GM18505 (cell line): ENCODE measurements around the gene NCBP3.
"Not testable (repeated sequence)": the region's sequence is repeated elsewhere in the genome, so short reads cannot be mapped to it uniquely, and the experiment has no call there.

Experiments
- ATAC-seq: cut with Tn5 transposase; IDR thresholded peaks from one replicate; pipeline ENCODE4 v1.9.1; 2021; ENCODE audit not compliant: unreplicated experiment
- POLR2A ChIP-seq: IDR thresholded peaks from 4 replicates; pipeline ENCODE4 v1.6.1; 2011; ENCODE audit warnings: borderline replicate concordance; ENCODE audit not compliant: insufficient read depth, insufficient read length; ENCODE audit errors: extremely low read depth

NCBP3 gene

DNA sequence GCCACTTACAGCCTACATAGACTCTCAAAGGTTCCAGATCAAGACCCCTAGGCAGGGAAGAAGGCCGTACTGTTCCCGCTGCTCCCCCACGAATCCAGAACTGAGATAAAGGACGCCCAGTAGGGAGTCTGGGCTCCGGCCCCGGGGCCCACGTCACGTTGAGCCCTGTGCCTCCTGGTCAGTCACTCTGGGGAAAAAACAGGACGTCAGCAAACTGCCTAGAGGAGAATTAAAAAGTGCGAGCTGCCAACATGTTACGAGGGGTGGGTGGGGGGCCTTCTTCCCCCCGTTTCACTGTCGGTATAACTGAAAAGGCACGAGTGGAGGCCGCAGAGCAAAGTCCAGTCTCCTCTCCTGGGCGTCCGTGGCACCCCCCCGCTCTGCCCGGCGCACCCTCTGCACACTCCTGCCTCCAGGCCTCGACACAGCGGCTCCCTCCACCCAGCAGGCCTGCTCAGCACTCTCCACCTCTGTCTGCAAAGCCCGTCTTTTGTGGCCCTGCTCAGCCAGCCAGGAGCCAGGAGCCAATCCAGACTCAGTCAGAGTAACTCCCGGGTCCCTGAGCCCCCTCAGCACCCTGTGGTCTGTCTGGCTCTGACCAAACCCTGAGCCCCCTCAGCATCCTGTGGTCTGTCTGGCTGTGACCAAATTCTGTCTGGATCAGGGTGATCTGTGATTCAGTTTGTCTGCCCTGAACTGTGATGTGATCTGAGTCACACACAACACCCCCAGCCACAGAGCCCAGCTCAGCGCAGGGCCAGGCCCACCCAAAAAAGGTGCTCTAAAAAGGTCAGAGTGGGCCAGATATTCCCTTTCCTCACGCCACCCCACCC is 51.3 kb downstream of the NCBP3 start:
- ATAC-seq = no peak
- no peak for TF ChIP-seq POLR2A

DNA sequence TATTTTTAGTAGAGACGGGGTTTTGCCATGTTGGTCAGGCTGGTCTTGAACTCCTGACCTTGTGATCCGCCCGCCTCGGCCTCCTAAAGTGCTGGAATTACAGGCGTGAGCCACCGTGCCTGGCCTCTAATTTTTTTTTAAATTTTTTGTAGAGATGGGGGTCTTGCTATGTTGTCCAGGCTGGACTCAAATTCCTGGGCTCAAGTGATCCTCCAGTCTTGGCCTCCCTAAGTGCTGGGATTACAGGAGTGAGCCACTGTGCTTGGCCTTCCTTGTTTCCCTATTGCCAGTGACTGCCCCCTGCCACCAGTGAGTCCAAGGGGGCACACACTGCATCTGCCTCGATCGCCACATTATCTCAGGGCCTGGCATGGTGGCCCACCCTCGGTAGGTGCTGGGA is 51.9 kb downstream of the NCBP3 start:
- not testable (repeated sequence) for ATAC-seq

DNA sequence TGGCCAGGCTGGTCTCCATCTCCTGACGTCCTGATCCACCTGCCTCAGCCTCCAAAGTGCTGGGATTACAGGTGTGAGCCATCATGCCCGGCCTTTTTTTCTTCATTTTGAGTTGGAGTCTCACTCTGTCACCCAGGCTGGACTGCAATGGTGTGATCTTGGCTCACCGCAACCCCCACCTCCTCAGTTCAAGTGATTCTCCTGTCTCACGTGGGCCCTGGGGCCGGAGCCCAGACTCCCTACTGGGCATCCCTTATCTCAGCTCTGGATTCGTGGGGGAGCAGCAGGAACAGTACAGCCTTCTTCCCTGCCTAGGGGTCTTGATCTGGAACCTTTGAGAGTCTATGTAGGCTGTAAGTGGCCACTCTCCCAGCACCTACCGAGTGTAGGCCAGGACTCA is 52.8 kb downstream of the NCBP3 start:
- not testable (repeated sequence) for ATAC-seq

DNA sequence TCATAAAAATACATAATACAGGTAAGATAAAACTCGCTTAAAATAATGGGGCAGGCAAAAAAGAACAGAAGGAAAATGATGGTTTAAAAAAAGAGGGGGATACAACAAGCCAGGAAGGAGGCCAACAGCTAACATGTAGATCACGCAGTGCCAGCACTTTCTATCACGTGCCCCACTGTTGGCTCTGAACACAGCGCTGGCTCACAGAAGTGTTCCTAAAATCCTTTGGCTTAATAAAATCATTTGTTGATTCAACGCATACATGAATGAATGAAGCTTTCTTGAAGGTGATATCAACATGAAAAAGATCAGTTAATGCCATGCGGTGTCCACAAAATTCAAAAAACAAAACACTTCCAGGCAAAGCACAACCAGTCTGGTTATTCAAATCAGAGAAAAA is 53.6 kb downstream of the NCBP3 start:
- no peak for ATAC-seq
- TF ChIP-seq POLR2A = no peak

DNA sequence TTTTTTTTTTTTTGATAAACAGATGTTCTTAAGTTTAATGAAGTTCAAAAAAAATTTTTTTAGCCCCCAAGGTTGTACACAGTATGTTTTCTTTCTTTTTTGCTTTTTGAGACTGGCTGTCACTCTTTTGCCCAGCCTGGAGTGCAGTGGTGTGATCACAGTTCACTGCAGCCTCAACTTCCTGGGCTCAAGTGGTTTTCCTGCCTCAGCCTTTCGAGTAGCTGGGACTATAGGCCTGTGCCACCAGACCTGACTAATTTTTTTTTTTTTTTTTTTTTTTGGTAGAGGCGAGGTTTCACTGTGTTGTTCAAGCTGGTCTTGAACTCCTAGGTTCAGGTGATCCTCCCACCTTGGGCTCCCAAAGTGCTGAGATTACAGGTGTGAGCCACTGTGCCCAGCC is 57.8 kb downstream of the NCBP3 start:
- no peak for TF ChIP-seq POLR2A
- no peak for ATAC-seq

DNA sequence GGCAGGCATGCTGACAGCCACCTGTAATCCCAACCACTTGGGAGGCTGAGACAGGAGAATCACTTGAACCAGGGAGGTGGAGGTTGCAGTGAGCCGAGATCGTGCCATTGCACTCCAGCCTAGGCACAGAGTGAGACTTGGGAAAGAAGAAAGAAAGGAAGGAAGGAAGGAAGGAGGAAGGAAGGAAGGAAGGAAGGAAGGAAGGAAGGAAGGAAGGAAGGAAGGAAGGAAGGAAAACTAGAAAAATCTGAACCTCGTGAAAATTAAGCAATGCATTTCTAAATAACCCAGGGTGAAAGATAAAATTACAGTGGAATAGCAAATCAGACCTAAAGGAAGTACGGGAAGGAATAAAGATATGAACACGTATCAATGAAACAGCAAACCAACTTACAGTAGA is 60.7 kb downstream of the NCBP3 start:
- not testable (repeated sequence) for ATAC-seq

DNA sequence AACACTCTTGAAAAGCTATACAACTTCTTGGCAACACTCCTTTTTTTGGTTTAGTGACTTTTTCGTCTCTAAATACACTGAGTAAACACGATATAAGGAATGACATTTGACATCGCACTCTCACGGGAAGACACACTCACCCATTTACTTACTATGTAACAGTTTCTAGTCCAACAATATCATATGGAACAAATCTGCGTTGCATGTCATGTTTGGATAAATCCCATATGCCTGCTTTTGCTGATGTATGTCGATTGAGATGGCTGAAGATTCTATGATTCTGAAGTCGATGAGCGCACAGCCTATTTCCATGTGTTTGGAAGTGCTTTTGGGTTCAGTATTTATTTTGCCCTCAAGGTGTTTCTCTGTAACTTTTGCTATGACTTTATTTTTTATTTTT is 63.3 kb downstream of the NCBP3 start:
- TF ChIP-seq POLR2A = no peak
- ATAC-seq = no peak

DNA sequence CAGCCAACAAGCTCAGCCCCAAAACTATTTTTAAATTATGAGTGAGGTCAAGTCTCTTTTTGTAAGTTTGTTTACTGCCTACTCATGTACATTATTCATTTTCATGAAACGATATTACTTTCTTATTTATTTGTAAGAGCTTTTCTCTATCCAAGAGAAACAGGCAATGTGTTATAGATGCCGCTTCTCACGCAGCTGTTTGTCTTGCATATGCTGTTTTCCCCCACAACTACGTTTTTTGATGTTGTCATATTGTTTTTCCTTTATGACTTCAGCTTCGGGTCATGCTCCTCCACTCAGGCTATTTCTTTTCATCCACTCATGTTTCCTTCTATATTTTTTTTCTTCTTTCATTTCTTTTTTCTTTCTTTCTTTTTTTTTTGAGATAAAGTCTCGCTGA is 65.1 kb downstream of the NCBP3 start:
- no peak for ATAC-seq
- no peak for TF ChIP-seq POLR2A

DNA sequence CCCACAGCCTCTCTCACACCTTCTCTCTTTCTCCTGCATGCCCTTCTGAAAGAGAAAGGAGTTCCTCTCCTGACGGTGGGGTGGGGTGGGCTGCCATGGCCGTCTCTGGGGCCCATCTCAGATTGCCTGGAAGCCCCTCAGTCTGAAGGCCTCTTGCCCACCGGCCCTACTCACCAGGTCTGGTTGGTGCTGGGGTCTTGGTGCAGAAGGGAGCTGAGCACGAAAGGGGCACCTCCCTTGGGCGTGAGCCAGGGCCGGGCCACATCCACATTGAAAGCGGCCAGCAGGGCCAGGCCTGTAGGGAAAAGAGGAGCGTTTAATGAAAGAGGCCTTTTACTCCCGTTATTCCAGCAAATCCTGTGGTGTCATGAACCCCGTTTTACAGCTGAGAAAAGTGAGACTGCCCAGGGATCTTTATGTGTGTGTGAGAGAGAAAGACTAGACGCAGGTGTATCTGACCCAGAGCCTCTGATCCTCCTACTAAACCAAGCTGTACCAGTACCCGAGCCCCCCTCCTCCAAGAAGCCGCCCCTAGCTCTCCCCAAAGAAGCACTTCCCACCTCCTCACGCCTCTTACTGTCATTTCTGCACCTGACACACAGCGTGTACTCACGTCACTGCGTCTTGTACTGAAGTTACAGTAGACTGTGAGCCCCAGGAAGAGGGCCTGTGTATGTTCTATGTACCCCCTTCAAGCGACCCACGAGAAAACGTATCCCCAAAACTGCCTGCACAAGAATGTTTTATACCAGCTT is 68.5 kb downstream of the NCBP3 start:
- no peak for TF ChIP-seq POLR2A
- ATAC-seq = no peak

DNA sequence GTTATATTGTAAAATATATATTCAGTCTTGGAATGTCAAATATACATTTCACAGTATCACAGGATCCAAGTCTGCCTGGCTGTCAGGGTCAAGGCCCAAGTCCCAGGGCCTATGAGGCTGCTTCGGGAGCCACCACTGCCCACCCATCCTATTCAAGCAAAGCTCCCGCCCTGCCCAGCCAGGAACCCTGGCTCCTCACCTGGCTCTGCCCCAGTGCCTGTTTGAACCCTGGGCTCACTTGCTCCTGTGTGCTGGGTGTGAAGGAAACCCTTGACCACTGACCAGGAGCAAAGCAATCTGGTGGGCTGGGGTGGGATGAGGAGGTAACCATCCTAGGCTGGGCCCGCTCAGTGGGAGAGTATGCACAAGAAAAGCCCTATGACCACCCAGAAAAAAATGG is 72.1 kb downstream of the NCBP3 start:
- no peak for ATAC-seq
- TF ChIP-seq POLR2A = no peak

DNA sequence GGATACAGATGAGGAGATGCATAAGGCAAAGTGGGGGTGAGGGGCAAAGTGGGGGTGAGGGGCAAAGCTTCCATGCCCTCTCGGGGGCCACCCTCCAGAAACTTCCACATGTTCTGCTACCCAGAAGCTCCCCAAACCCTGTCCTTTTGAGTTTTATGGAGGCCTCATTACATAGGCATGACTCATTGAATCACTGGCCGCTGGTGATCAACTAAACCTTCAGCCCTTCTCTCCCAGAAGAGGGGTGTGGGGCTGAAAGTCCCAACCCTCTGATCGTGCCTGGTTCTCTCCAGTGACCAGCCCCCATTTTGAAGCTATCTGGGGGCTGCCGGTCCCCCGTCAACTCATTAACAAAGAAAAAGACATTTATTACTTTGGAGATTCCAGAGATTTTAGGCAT is 72.5 kb downstream of the NCBP3 start:
- TF ChIP-seq POLR2A = no peak
- ATAC-seq = no peak

DNA sequence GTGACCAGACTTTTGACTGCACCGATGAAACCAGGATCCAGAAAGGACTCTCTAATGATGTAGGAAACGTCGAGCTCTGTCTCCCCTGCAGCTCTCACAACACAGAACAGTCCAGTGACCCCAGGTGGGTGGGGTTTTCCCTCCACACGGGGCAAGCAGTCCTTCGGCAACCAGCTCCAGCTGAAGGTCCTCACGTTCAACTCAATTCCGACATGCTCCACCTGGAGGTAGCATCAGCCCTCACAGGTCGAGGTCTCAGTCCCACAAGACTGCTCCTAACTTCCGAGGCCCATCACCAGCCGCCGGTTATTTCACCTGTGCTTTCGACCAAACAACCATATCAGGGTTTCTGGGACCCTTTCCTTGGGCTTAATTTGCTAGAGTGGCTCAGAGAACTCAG is 73.3 kb downstream of the NCBP3 start:
- no peak for ATAC-seq
- TF ChIP-seq POLR2A = no peak

DNA sequence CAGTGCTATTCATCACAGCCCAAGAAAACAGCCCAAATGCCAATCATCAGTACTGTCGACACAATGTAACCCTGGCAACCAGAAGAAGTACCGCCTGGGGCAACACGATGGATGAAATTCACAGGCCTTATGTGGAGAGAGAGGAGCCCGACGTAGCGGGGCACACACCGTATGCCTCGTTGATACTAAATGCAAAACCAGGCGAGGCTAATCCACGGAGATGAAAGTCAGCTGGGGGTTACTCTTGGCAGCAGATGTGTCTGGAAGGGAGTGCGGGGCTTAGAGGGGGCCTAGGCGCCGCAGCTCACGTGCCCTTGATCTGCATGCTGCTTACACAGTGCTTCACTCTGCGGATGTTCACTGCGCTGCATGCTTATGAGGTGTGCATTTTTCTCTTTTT is 74.9 kb downstream of the NCBP3 start:
- ATAC-seq = no peak
- no peak for TF ChIP-seq POLR2A

DNA sequence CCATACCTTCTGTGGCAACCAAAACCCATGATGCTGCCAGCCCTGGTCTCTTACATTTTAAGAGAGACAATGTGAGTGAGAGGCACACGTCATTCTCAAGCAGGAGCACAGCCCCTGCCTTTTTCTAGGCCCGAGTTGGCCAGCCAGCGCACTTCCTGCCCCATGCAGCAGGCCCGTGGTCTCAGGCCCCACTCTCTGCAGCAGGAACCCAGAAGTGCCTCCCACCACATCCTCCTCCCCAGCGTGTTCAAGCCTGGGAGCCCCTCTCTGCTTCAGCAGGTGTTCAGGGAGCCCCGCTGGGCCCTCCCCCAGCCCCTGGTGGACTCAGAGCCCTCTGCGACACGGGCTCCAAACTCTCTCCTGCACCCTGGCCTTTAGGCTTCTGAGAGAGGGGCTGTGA is 75.6 kb downstream of the NCBP3 start:
- no peak for TF ChIP-seq POLR2A
- no peak for ATAC-seq
